HG03025 (cell line): Measurements from ENCODE around the gene TMPRSS4.
"Not testable (repeated sequence)": the region's sequence is repeated elsewhere in the genome, so short reads cannot be mapped to it uniquely, and the experiment has no call there.

Source experiments
- ATAC-seq: cut with Tn5 transposase; IDR thresholded peaks from one replicate; pipeline ENCODE4 v1.9.1; 2021; ENCODE audit warnings: mild to moderate bottlenecking, moderate library complexity; ENCODE audit not compliant: unreplicated experiment, low FRiP score

Gene TMPRSS4

GRCh38 chr11:118054712-118055640 is 21.9 kb upstream of the TMPRSS4 start:
- no peak for ATAC-seq

GRCh38 chr11:118055966-118056365 is 20.9 kb upstream of the TMPRSS4 start:
- ATAC-seq: no peak

- no peak for ATAC-seq
These were observed 20.1 kb upstream of the TMPRSS4 start for GRCh38 chr11:118056806-118057205.

- no peak for ATAC-seq
These were observed 19.4 kb upstream of the TMPRSS4 start for GRCh38 chr11:118057251-118058145.

- ATAC-seq: no peak
These were observed 18.3 kb upstream of the TMPRSS4 start for GRCh38 chr11:118058311-118059245.

GRCh38 chr11:118059246-118059940 is 17.5 kb upstream of the TMPRSS4 start:
- no peak for ATAC-seq

GRCh38 chr11:118060081-118060661 is 16.7 kb upstream of the TMPRSS4 start:
- no peak for ATAC-seq

- ATAC-seq: no peak
These were observed 16.0 kb upstream of the TMPRSS4 start for GRCh38 chr11:118060869-118061268.

- no peak for ATAC-seq
These were observed 15.2 kb upstream of the TMPRSS4 start for GRCh38 chr11:118061586-118062125.

GRCh38 chr11:118062181-118062580 is 14.7 kb upstream of the TMPRSS4 start:
- not testable (repeated sequence) for ATAC-seq

GRCh38 chr11:118062631-118063030 is 14.2 kb upstream of the TMPRSS4 start:
- ATAC-seq: not testable (repeated sequence)

- no peak for ATAC-seq
These were observed 11.9 kb upstream of the TMPRSS4 start for GRCh38 chr11:118064956-118065355.

- no peak for ATAC-seq
These were observed 11.5 kb upstream of the TMPRSS4 start for GRCh38 chr11:118065384-118065783.

- no peak for ATAC-seq
These were observed 9.9 kb upstream of the TMPRSS4 start for GRCh38 chr11:118067006-118067405.

- ATAC-seq: no peak
These were observed 8.5 kb upstream of the TMPRSS4 start for GRCh38 chr11:118068206-118068944.

GRCh38 chr11:118068945-118069612 is 7.8 kb upstream of the TMPRSS4 start:
- ATAC-seq: no peak

GRCh38 chr11:118071416-118072030 is 5.4 kb upstream of the TMPRSS4 start:
- ATAC-seq: no peak
